Neural cell (in vitro differentiated cells): ENCODE measurements around the gene MCC. TPM values are rescaled to one million over a fixed set of nuclear protein-coding genes. Genes with fewer than 3 reads are reported as not detected.

ENCODE experiments used
- H2AFZ ChIP-seq: fragments of 200-600, 300-800 bp; sonication (generic), shearing (Covaris generic); 2 replicates; pipeline ENCODE4 v1.6.0; 2014; ENCODE audit warnings: low read depth, mild to moderate bottlenecking, antibody characterized with exemption, low read length, moderate library complexity
- H3F3A ChIP-seq: fragments of 200-600 bp; shearing (Covaris generic); 2 replicates; pipeline ENCODE4 v1.6.1; 2016; ENCODE audit warnings: mild to moderate bottlenecking, moderate library complexity, mixed read lengths, antibody characterized with exemption, low read length; ENCODE audit not compliant: insufficient read depth, poor library complexity, severe bottlenecking
- H3K27ac ChIP-seq: fragments of 200-600, 300-800 bp; sonication (generic), shearing (Covaris generic); 2 replicates; pipeline ENCODE4 v1.5.1; 2014; ENCODE audit warnings: mild to moderate bottlenecking, low read length, moderate library complexity
- H3K27me3 ChIP-seq: fragments of 300-800, 200-600 bp; sonication (generic), shearing (Covaris generic); 2 replicates; pipeline ENCODE4 v1.6.0; 2014; ENCODE audit warnings: mild to moderate bottlenecking, low read depth, low read length, moderate library complexity; ENCODE audit not compliant: insufficient read depth
- H3K36me3 ChIP-seq: fragments of 300-800, 200-600 bp; sonication (generic), shearing (Covaris generic); 2 replicates; pipeline ENCODE4 v1.5.1; 2014; ENCODE audit warnings: mild to moderate bottlenecking, antibody characterized with exemption, low read length, moderate library complexity; ENCODE audit not compliant: insufficient read depth
- H3K4me2 ChIP-seq: fragments of 300-800, 200-600 bp; sonication (generic), shearing (Covaris generic); 2 replicates; pipeline ENCODE4 v1.6.0; 2014; ENCODE audit warnings: mild to moderate bottlenecking, low read length
- H3K4me3 ChIP-seq: fragments of 300-800, 200-600 bp; sonication (generic), shearing (Covaris generic); 2 replicates; pipeline ENCODE4 v1.5.1; 2014; ENCODE audit warnings: mild to moderate bottlenecking, low read length, moderate library complexity
- H3K79me2 ChIP-seq: fragments of 200-600 bp; shearing (Covaris generic); replicated peaks from 2 replicates; pipeline ENCODE4 v1.6.0; 2014; ENCODE audit warnings: mild to moderate bottlenecking, low read length, moderate library complexity; ENCODE audit not compliant: insufficient read depth
- H3K9ac ChIP-seq: fragments of 300-800, 200-600 bp; sonication (generic), shearing (Covaris generic); 2 replicates; pipeline ENCODE4 v1.6.1; 2016; ENCODE audit warnings: mild to moderate bottlenecking, low read length, mixed read lengths
- H3K9me2 ChIP-seq: fragments of 200-600 bp; shearing (Covaris generic); 2 replicates; pipeline ENCODE4 v1.6.1; 2016; ENCODE audit warnings: mild to moderate bottlenecking, low read length, mixed read lengths; ENCODE audit not compliant: insufficient read depth
- H3K9me3 ChIP-seq: fragments of 200-600, 300-800 bp; sonication (generic), shearing (Covaris generic); 2 replicates; pipeline ENCODE4 v1.6.1; 2016; ENCODE audit warnings: mild to moderate bottlenecking, mixed run types, low read length, moderate library complexity, mixed read lengths
- H4K20me1 ChIP-seq: fragments of 200-600 bp; shearing (Covaris generic); 2 replicates; pipeline ENCODE4 v1.6.1; 2016; ENCODE audit warnings: mild to moderate bottlenecking, mixed run types; ENCODE audit not compliant: insufficient read depth
- EP300 ChIP-seq: fragments of 450-650 bp; conservative IDR thresholded peaks from 2 replicates; pipeline ENCODE4 v1.6.1; 2014; ENCODE audit warnings: antibody characterized with exemption, mild to moderate bottlenecking, moderate library complexity; ENCODE audit not compliant: poor library complexity, severe bottlenecking
- EZH2 ChIP-seq: fragments of 200-600, 300-800 bp; shearing (Covaris generic), sonication (generic); IDR thresholded peaks from 2 replicates; pipeline ENCODE4 v1.6.1; 2014; ENCODE audit warnings: antibody characterized with exemption, low read length, borderline replicate concordance, mild to moderate bottlenecking; ENCODE audit not compliant: insufficient read depth, poor library complexity, severe bottlenecking
- MXI1 ChIP-seq: fragments of 450-650 bp; conservative IDR thresholded peaks from 2 replicates; pipeline ENCODE4 v1.6.1; 2014; ENCODE audit warnings: antibody characterized with exemption, mild to moderate bottlenecking; ENCODE audit not compliant: poor library complexity, severe bottlenecking
- POLR2AphosphoS5 ChIP-seq: IDR thresholded peaks from 2 replicates; pipeline ENCODE4 v1.6.1; 2012
- RAD21 ChIP-seq: fragments of 450-650 bp; conservative IDR thresholded peaks from 2 replicates; pipeline ENCODE4 v1.6.1; 2014; ENCODE audit warnings: antibody characterized with exemption, mild to moderate bottlenecking, moderate library complexity
- SMC3 ChIP-seq: fragments of 450-650 bp; conservative IDR thresholded peaks from 2 replicates; pipeline ENCODE4 v1.6.1; 2014; ENCODE audit warnings: antibody characterized with exemption, mild to moderate bottlenecking, moderate library complexity; ENCODE audit not compliant: poor library complexity
- TAF1 ChIP-seq: IDR thresholded peaks from 2 replicates; pipeline ENCODE4 v1.6.1; 2012; ENCODE audit warnings: low read depth
- polyA plus RNA-seq: library from polyadenylated mRNA; depleted of rRNA; stranded (reverse); fragments of >200 nt; gene quantifications from 2 replicates; pipeline ENCODE4 v1.2.3, GENCODE V29; 2014
- TF ChIP-seq, protein P1 (sequence below): IDR thresholded peaks from 2 replicates; pipeline ENCODE4 v1.6.1; 2012; ENCODE audit warnings: borderline replicate concordance
- TF ChIP-seq, protein P2 (sequence below): fragments of 450-650 bp; IDR thresholded peaks from 2 replicates; pipeline ENCODE4 v1.5.1; 2014; ENCODE audit warnings: antibody characterized with exemption, mild to moderate bottlenecking, moderate library complexity; ENCODE audit not compliant: poor library complexity, severe bottlenecking

Gene MCC
- polyA plus RNA-seq, 1 donor from 2014 or later, result 2.2 TPM

DNA sequence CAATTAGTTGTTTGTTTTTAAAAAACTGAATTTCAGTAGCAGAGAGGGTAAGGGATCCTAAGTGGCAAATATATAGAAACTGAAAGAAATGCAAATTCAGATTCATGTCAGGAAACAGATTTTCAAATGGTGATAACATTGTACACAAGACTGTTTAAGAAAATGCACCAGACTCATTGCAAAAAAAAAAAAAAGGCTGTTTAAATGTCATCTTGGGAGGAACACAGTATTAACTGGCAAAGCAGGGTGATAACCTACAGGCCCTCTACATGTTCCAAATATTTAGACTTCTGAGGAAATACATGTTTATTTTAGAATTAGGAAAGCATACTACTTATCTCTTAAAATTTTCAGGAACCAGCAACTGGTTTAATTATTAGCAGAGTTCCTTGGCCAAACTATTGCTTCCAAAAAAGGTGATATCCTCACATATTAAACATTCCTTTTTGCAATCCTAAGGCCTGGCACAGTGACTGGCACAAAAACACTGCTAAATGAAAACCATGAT lies 167.9 kb downstream of the MCC start:
- H3K27me3 ChIP-seq, result no peaks in the 10 kb centered on the region
- H3K4me2 ChIP-seq, result no peak overlapping the region
- no peak overlapping the region for H3K9ac ChIP-seq
- no peaks in the 10 kb centered on the region for H3K79me2 ChIP-seq
- H3K4me3 ChIP-seq, result no peak overlapping the region
- no peaks in the 10 kb centered on the region for H3K9me3 ChIP-seq
- no peak overlapping the region for H3K27ac ChIP-seq
- TF ChIP-seq, protein P1, sequence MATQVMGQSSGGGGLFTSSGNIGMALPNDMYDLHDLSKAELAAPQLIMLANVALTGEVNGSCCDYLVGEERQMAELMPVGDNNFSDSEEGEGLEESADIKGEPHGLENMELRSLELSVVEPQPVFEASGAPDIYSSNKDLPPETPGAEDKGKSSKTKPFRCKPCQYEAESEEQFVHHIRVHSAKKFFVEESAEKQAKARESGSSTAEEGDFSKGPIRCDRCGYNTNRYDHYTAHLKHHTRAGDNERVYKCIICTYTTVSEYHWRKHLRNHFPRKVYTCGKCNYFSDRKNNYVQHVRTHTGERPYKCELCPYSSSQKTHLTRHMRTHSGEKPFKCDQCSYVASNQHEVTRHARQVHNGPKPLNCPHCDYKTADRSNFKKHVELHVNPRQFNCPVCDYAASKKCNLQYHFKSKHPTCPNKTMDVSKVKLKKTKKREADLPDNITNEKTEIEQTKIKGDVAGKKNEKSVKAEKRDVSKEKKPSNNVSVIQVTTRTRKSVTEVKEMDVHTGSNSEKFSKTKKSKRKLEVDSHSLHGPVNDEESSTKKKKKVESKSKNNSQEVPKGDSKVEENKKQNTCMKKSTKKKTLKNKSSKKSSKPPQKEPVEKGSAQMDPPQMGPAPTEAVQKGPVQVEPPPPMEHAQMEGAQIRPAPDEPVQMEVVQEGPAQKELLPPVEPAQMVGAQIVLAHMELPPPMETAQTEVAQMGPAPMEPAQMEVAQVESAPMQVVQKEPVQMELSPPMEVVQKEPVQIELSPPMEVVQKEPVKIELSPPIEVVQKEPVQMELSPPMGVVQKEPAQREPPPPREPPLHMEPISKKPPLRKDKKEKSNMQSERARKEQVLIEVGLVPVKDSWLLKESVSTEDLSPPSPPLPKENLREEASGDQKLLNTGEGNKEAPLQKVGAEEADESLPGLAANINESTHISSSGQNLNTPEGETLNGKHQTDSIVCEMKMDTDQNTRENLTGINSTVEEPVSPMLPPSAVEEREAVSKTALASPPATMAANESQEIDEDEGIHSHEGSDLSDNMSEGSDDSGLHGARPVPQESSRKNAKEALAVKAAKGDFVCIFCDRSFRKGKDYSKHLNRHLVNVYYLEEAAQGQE, result no peak
- TF ChIP-seq EP300, result no peak
- TF ChIP-seq MXI1, result no peak
- TF ChIP-seq POLR2AphosphoS5, result no peak
- no peak for TF ChIP-seq RAD21
- TF ChIP-seq, protein P2, sequence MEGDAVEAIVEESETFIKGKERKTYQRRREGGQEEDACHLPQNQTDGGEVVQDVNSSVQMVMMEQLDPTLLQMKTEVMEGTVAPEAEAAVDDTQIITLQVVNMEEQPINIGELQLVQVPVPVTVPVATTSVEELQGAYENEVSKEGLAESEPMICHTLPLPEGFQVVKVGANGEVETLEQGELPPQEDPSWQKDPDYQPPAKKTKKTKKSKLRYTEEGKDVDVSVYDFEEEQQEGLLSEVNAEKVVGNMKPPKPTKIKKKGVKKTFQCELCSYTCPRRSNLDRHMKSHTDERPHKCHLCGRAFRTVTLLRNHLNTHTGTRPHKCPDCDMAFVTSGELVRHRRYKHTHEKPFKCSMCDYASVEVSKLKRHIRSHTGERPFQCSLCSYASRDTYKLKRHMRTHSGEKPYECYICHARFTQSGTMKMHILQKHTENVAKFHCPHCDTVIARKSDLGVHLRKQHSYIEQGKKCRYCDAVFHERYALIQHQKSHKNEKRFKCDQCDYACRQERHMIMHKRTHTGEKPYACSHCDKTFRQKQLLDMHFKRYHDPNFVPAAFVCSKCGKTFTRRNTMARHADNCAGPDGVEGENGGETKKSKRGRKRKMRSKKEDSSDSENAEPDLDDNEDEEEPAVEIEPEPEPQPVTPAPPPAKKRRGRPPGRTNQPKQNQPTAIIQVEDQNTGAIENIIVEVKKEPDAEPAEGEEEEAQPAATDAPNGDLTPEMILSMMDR, result no peak
- TF ChIP-seq TAF1, result no peak
- TF ChIP-seq EZH2, result no peak
- no peak for TF ChIP-seq SMC3
- H4K20me1 ChIP-seq, result no peaks in the 10 kb centered on the region
- no peak overlapping the region for H2AFZ ChIP-seq
- H3F3A ChIP-seq, result no peaks in the 10 kb centered on the region
- H3K9me2 ChIP-seq, result no peaks in the 10 kb centered on the region
- no peaks in the 10 kb centered on the region for H3K36me3 ChIP-seq

DNA sequence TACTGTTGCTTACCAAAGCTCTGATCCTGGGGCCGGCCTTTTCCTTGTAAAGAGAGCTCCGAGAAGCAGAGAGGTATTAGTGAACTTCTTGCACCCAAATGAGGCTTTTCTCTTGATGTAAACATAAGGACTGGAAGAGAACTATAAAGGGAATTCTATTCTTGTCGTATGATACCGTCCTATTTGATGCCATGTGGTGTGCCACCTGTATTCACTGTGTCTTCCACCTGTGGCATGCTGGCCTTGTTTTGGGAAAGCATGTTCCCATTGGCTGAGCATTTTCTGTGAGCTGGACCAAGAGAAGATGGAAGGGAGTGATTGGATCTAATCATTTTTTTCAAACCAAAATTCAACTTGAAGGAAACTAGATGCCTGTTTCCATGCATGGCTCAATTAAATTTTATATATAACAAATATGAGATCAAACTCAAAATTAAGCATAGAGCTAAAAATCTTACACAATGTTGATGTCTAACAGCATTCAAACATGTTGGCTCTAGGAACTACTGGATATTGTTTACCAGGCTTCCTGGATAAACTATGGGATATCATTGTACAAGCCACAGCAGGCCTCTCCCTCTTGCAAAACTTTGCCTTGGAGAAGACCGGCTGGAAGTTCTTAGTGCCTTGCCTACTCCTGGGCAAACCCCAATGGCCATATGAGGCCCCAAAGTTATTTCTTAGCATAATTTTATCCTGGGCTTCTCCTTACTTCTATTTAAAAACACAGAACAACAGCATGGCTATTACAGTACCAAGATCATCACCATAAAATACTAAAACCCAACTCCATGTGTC lies 168.8 kb downstream of the MCC start:
- H3K27ac ChIP-seq, result no peak overlapping the region

More for the DNA sequence above, 168.8 kb downstream of the MCC start:
- no peaks in the 10 kb centered on the region for H3F3A ChIP-seq
- H4K20me1 ChIP-seq, result no peaks in the 10 kb centered on the region
- no peaks in the 10 kb centered on the region for H3K27me3 ChIP-seq
- no peak overlapping the region for H3K4me2 ChIP-seq
- H2AFZ ChIP-seq, result no peak overlapping the region
- H3K36me3 ChIP-seq, result no peaks in the 10 kb centered on the region
- H3K9me3 ChIP-seq, result no peaks in the 10 kb centered on the region
- TF ChIP-seq SMC3 (no peak), POLR2AphosphoS5 (no peak), RAD21 (no peak), MXI1 (no peak), TAF1 (no peak), EZH2 (no peak), EP300 (no peak)
- TF ChIP-seq, protein P2, result no peak
- TF ChIP-seq, protein P1, result no peak
- no peaks in the 10 kb centered on the region for H3K9me2 ChIP-seq
- no peak overlapping the region for H3K9ac ChIP-seq
- no peaks in the 10 kb centered on the region for H3K79me2 ChIP-seq
- no peak overlapping the region for H3K4me3 ChIP-seq
